AG08395 (cell line): Measurements from ENCODE around the gene TPRKB.
"Not testable (repeated sequence)": the region's sequence is repeated elsewhere in the genome, so short reads cannot be mapped to it uniquely, and the experiment has no call there.

ENCODE experiments used
- DNase-seq: peaks from one replicate; pipeline ENCODE4 v3.0.0; 2012; ENCODE audit warnings: mixed read lengths, low spot score

TPRKB gene

DNA sequence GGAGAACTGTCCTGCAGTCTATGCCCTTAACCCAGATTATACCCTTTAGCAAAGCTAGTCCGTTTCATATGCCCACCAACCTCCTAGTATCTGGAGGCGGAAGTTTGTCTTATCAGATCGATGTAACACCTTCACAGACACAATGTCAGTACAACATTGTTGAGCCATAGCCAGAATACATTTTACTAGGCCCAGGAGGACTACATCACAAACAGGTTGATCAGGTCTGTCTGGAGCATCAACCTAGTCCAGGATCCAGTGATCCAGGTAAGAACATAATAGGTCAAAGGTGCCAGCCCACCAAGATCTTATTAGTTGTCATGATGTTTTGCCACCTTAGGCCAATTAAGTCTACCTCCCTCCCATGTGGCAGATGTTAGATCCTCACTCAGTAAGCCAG lies 2.0 kb upstream of the TPRKB start:
- DNase-seq: no peak

DNA sequence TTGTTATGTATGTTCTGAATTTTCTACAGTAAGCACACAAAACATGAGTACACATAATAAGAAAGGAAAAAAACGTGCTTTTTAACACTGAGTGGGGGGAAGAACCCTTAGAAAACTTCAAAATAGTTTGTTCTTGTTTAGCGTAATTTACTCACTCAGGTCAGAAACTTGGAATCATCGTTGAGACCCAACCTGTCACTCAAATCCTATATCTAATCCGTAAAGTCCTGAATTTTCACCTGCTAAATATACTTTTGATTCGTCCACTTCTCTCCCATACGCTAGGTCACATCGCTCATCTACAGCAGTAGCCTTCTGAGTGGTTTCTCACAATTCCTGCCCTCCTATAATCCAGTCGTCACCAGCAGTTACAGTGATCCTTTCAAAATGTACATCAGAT lies 767 bp downstream of the TPRKB start:
- no peak for DNase-seq

DNA sequence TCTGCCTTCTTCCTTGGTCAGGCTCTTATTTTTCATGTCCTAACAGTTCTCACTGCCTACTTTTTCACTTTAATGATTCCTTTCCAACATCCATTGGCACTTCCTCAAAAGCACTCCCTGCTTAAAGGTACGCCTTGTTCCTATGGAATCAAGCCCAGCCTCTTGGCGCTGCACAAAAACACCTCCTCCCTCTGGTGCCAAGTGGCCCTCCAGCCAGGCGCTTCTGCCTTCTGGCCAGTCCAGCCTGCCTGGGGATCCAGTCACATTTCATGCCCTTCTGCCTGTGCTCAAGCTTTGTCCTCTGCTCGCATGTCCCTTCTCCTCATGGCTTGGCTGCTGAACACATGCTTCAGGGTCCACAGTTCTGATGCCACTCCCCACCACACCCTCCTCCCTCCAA lies 6.3 kb downstream of the TPRKB start:
- DNase-seq: no peak

- DNase-seq: no peak
Observed at GRCh38 chr2:73728711-73729110, 8.4 kb downstream of the TPRKB start.

DNA sequence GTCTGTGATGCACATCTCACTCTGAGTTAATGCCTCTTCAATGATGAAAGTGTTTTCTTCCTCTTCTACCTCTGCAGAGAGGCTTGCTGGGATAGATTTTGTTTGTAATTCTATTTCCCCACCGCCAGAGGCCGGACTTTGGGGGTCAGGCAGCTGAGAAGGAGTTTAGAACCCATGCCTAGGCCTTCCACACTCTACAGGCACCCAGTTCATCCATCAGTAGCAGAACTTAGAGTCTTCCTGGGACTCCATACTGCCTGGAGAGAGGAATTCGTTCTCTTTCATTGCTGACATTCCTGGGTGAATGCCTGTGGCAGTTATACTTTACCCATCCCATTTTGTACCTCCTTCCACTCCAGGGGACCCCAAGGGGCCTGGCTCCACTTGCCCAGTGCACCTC lies 9.1 kb downstream of the TPRKB start:
- no peak for DNase-seq

GRCh38 chr2:73726657-73727056 lies 10.5 kb downstream of the TPRKB start:
- not testable (repeated sequence) for DNase-seq

- no peak for DNase-seq
Observed at GRCh38 chr2:73718851-73719621, 18.1 kb downstream of the TPRKB start.

GRCh38 chr2:73718421-73718820 lies 18.7 kb downstream of the TPRKB start:
- DNase-seq: no peak

DNA sequence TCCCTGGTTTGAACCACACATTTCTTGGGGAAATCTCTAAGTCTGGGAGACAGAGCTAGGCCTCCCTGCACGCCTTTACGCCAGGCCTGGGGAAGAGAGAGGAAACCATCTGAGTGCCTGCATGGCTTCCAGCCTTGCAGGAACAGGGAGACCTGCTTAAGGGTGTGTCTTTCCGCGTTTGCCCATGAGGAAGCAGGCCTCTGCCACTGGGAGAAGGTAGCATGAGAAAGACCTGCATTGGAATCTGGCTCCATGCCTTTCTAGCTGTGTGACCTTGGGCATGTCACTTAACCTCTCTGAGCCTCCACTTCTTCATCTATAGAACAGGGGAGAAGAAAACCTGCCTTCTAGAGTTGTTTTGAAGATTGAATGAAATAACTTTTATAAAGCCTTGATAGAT lies 19.4 kb downstream of the TPRKB start:
- not testable (repeated sequence) for DNase-seq

DNA sequence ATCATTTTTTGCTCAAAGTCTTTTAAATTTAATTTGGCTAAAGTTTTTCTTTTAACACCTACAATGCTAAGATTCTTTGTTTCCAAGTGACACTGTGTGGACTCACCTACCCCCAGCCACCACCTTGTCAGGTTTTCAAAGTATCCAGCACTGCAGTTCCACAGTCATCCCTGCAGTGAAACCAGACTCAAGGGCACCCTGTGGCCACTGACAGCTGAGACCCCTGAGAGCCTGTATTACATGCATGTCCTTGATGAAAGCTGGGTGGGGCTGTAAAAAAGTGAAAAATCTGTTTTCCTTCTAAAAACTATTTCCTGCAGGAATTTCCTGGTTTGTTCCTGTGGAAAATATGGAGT lies 19.9 kb downstream of the TPRKB start:
- no peak for DNase-seq

DNA sequence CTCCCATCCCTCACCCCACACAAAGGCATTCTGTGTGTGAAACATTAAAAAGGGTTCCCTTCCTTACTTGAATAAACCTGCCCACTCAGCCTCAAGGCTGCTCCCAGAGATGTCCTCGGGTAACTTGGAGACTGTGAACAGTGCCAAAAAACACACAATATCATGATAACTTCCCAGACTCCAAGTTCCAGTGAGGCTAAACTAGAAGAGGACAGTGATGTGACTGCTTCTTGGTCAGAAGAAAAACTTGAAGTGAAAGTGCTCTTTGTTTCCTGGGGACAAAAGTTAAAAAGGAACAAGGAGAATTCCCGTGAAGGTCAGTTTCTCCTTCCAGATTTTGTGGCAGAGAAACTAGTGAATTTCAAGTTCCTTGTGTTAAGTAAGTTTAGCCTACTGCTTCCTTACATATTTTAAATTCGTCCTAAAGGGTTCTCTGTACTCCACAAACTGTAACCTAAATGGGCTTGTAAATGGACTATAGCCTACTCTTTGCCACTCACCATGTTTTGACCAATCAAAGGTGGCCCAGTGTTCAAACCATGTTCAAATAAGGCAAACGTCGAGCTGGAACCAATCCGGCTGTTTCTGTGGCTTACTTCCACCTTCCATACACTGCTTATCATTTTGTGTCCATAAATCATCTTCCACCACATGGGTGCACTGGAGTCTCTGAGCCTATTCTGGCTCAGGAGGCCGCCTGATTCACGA lies 20.4 kb downstream of the TPRKB start:
- no peak for DNase-seq

DNA sequence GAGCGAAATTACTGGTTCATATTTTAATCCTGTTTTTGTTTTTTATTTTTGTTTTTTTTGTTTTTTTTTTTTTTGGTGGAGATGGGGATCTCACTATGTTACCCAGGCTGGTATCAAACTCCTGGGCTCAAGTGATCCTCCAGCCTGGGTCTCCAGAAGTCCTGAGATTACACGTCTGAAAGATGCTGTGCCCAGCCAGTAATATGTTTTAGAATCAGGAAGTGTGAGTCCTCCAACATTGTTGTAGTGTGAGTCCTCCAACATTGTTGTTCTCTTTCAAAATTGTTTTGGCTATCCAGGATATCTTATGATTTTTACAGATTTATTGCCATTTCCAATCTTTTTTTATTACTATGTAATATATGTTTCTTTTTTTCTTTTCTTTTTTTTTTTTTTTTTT lies 23.1 kb downstream of the TPRKB start:
- DNase-seq: no peak

DNA sequence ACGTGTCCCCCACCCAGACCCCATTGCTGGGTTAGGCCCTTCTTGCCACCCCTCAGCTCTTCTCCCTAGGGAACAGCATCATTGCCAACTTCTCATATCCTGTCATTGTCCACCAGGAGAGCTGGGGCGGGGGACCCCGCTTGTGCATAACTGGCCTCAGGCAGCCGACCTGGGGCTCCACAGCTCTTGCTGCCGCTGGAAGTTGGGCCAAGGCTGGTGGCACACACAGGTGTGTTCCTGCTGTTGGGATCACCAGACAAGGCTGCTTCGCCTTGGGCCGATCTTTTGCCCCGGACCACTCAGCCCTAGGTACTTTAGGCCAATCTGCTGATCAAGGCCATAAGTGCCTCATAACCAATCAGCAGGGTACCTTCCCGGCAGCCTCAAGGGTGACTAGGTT lies 28.6 kb downstream of the TPRKB start:
- DNase-seq: no peak

DNA sequence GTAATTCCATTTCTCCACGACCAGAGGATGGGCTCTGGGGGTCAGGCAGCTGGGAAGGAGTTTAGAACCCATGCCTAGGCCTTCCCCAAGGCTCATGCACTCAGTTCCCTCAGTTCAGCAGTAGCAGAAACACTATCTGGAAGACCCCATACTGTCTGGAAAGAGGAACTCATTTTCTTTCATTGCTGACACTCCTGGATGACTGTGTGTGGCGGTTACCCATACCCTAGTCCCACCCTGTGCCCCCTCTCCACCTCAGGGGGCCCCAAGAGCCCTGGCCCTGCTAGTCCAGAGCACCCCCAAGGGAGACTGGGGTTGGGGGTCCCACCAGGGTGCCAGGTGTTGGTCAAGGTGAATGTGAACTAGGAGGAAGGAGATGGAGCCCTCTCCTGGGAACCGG lies 29.5 kb downstream of the TPRKB start:
- no peak for DNase-seq

GRCh38 chr2:73707058-73707457 lies 30.1 kb downstream of the TPRKB start:
- DNase-seq: no peak

- DNase-seq: no peak
Observed at GRCh38 chr2:73705091-73705490, 32.1 kb downstream of the TPRKB start.

DNA sequence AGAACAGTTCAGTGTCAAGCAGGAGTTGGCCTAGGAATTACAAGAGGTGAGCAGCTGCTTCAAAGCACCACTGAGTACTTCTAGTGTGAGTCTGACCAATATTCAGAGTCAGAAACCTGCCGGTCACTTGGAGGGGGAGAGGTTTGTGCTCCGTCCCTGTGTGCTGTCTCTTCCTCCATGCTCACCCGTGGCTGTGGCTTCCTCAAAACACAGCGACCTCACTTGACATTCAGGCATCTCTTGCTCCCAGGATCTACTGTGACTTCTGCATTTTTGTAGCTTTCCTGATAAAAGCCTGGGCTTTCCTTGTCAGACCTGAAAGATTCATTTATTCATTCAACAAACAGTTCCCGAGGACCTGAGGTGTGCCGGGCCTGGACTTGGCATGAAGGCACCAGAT lies 32.9 kb downstream of the TPRKB start:
- DNase-seq: no peak

- no peak for DNase-seq
Observed at GRCh38 chr2:73703675-73704074, 33.5 kb downstream of the TPRKB start.

- DNase-seq: not testable (repeated sequence)
Observed at GRCh38 chr2:73702852-73703493, 34.2 kb downstream of the TPRKB start.

DNA sequence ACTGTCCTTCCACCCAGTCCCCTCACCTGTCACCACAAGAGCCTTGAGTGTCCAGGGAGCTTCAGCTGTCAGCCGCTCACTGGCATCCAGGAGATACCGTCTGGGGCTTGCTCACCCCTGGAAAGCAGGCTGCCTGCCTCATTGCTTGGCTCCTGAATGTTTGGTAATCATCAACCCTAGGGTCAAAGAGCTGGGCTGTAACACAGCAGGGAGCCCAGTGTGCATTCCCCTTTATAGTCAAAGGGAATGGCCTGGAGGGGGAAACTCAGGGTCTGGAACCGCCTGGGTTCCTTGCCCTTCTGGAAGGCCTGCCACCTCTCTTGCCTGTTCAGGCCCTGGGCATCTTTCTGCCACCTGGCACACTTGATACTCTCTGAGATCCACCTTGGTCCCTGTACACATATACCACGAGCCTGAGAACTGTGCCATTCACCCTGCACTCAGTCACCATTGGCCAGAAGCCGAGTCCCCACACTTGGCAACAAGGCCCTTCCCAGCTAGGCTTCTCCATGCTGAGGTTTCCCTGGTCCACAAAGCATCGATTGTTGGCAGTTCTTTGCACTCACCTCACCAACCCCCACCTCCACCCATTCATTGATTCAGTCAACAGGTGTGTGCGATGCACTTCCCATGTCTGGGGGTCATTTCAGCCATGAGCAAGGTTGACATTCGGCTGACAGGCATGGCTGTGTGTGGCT lies 35.0 kb downstream of the TPRKB start:
- no peak for DNase-seq

DNA sequence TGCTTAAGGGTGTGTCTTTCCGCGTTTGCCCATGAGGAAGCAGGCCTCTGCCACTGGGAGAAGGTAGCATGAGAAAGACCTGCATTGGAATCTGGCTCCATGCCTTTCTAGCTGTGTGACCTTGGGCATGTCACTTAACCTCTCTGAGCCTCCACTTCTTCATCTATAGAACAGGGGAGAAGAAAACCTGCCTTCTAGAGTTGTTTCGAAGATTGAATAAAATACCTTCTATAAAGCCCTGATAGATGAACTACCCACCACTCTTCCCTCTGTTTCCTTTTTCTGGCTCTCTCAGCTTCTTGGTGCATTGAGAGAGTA lies 35.7 kb downstream of the TPRKB start:
- not testable (repeated sequence) for DNase-seq

DNA sequence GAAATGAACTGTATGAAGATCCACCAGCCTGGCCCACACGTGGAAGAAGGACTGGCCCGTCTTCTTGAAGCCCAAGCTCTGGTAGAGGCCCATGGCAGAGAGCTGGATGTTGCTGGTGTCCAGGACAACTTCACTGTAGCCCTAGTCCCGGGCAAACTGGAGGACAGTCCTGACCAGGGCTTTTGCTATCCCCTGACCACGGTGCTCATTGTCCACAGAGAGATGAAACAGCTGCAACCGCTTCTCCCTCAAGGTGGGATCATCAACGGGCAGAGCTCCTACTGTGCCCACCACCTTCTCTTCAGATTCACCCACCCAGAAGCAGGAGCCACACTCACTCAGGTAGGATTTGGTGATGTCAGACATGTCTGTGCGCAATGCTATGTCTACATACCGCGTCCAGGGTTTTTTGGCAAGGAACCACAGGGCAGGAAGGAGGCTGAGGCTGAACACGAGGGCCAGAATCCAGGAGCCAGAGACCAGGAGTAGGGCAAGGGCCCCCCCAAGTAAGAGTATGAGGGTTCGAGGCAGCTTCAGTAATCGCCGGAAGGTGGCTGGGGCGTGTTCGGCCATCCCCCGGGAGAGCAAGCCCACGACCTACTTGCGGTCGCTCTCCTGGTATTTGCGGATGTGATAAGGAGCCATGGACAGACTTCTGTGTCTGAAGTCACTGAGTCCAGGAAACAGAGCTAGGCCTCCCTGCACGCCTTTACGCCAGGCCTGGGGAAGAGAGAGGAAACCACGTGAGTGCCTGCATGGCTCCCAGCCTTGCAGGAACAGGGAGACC lies 36.3 kb downstream of the TPRKB start:
- no peak for DNase-seq
